ENCODE results near the gene KREMEN2.

Gene KREMEN2

GRCh38 chr16:2980227-2981176 is 16.4 kb downstream of the KREMEN2 start, which contains the start of gene PKMYT1:
PKMYT1 (minus strand) TSS chr16:2980446; CDS start chr16:2979657, 789 bp downstream.
- DNase-seq = peak; percentile 91

- no peak for DNase-seq
Measured at GRCh38 chr16:2981177-2981898, 17.3 kb downstream of the KREMEN2 start.

GRCh38 chr16:2981899-2982250 is 17.8 kb downstream of the KREMEN2 start:
- no peak for DNase-seq

GRCh38 chr16:2982402-2982801 is 18.3 kb downstream of the KREMEN2 start:
- no peak for DNase-seq

GRCh38 chr16:2983706-2984136 is 19.6 kb downstream of the KREMEN2 start:
- DNase-seq = peak; percentile 47

GRCh38 chr16:2985462-2985861 is 21.4 kb downstream of the KREMEN2 start:
- no peak for DNase-seq

- no peak for DNase-seq
Measured at GRCh38 chr16:2985893-2986355, 21.8 kb downstream of the KREMEN2 start.

GRCh38 chr16:2986623-2987188 is 22.6 kb downstream of the KREMEN2 start:
- no peak for DNase-seq

GRCh38 chr16:2987286-2987685 is 23.2 kb downstream of the KREMEN2 start:
- no peak for DNase-seq

GRCh38 chr16:2987833-2988232 is 23.8 kb downstream of the KREMEN2 start:
- no peak for DNase-seq

- no peak for DNase-seq
Measured at GRCh38 chr16:2988590-2989099, 24.6 kb downstream of the KREMEN2 start.

- no peak for DNase-seq
Measured at GRCh38 chr16:2990891-2991290, 26.8 kb downstream of the KREMEN2 start.

- no peak for DNase-seq
Measured at GRCh38 chr16:2991566-2992261, 27.6 kb downstream of the KREMEN2 start.

GRCh38 chr16:2992383-2993081 is 28.5 kb downstream of the KREMEN2 start:
- DNase-seq = no peak

- DNase-seq = no peak
Measured at GRCh38 chr16:2996298-2996697, 32.2 kb downstream of the KREMEN2 start.

- DNase-seq = no peak
Measured at GRCh38 chr16:2999929-3000328, 35.9 kb downstream of the KREMEN2 start.

- DNase-seq = no peak
Measured at GRCh38 chr16:3000540-3000939, 36.5 kb downstream of the KREMEN2 start.

- DNase-seq = no peak
Measured at GRCh38 chr16:3001316-3001715, 37.2 kb downstream of the KREMEN2 start.

GRCh38 chr16:3003582-3004270 is 39.7 kb downstream of the KREMEN2 start:
- DNase-seq = peak; percentile 94

- DNase-seq = no peak
Measured at GRCh38 chr16:3004319-3004718, 40.2 kb downstream of the KREMEN2 start.

- DNase-seq = no peak
Measured at GRCh38 chr16:3004781-3005284, 40.8 kb downstream of the KREMEN2 start.
